Neutrophil (primary cell): ENCODE results near the gene ASPSCR1.

ENCODE experiments used
- H3K27ac ChIP-seq: fragments of 200-600 bp; sonication (generic); 2 replicates; pipeline ENCODE4 v1.5.1; 2016; ENCODE audit warnings: mild to moderate bottlenecking, moderate library complexity
- H3K27me3 ChIP-seq: fragments of 200-600 bp; sonication (generic); 2 replicates; pipeline ENCODE4 v1.6.0; 2016; ENCODE audit warnings: mild to moderate bottlenecking
- H3K36me3 ChIP-seq: fragments of 200-600 bp; sonication (generic); 2 replicates; pipeline ENCODE4 v1.5.1; 2017
- H3K4me1 ChIP-seq, 2 experiments: fragments of 200-600 bp in 1 of 2; sonication (generic) in 1 of 2; 1 replicate in 1 of 2; 2 replicates in 1 of 2; pipeline versions ENCODE4 v1.5.1 to v1.6.1; 2013 to 2016; ENCODE audit warnings: low read depth in 1 of 2, low read length in 1 of 2, mild to moderate bottlenecking in 1 of 2, moderate library complexity in 1 of 2; ENCODE audit not compliant: control insufficient read depth in 1 of 2, insufficient read depth in 1 of 2
- H3K4me3 ChIP-seq, 2 experiments: fragments of 200-600 bp in 1 of 2; sonication (generic) in 1 of 2; 1 replicate in 1 of 2; 2 replicates in 1 of 2; pipeline ENCODE4 v1.5.1; 2013 to 2016; ENCODE audit warnings: low read depth in 1 of 2, low read length in 1 of 2, mild to moderate bottlenecking in 1 of 2, moderate library complexity in 1 of 2
- H3K9me3 ChIP-seq: fragments of 200-600 bp; sonication (generic); 2 replicates; pipeline ENCODE4 v1.5.1; 2016
- TF ChIP-seq, protein P1 (sequence below): fragments of 200-600 bp; sonication (generic); IDR thresholded peaks from 2 replicates; pipeline ENCODE4 v1.5.1; 2016; ENCODE audit warnings: antibody characterized with exemption

The ASPSCR1 gene

DNA sequence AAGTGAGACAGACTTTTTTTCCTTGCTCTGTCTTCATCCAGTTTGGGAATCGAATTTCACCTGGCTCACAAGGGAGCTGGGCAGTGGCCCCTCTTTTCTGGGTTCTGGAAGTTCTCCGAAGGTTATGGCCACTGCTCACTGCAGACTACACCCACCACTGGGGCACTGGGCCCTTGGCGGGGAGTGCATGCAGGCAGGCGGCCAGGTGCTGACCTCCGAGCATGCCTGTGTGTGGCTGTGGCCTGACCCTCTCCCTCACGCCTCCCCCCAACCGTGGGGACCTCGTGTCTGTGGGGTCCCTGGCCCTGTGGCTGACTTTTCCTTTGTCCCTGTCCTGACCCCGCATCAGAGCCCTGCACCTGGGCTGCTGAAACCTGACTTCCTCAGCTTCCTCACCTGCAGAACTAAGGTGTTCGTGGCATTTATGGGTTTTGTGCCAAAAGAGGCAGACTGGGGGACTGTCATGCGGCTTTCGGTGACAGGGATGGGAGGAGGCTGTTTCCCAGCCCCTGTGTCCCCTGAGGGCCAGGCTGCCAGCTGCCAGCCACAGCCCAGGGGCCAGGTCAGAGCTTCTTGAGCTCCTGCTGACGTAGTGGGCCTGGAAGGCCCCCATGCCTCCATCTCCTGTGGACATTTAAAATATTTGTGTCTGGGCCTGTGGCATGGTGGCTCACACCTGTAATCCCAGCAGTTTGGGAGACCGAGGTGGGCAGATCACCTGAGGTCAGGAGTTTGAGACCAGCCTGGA is 21.4 kb downstream of the ASPSCR1 start:
- H3K36me3 ChIP-seq, result peaks cover 7% of the 10 kb centered on the region
- H3K27me3 ChIP-seq, result no peaks in the 10 kb centered on the region

DNA sequence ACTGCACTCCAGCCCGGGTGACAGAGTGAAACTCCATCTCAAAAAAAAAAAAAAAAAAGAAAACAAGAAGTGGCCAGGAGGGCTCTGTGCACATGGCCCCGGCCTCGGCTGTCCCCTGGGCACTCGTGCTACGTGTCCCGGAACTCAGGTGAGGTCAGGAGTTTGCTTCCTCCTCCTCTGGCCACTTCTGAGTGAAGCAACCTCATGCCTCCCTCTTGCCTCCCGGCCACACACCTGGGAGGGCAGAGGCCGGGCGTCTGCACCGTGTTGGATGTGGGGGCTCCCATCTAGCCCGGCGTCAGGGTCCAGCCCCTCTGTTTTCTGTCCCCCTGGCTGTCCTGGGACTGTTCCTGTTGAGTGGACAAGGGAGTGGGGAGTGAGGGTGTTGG is 22.2 kb downstream of the ASPSCR1 start:
- Histone ChIP-seq H3K4me3 (no peak overlapping the region), H3K9me3 (no peaks in the 10 kb centered on the region), H3K27me3 (no peaks in the 10 kb centered on the region), H3K36me3 (peaks cover 7% of the 10 kb centered on the region), H3K4me1 (no peaks in the 10 kb centered on the region), H3K27ac (no peak overlapping the region)
- TF ChIP-seq, protein P1, sequence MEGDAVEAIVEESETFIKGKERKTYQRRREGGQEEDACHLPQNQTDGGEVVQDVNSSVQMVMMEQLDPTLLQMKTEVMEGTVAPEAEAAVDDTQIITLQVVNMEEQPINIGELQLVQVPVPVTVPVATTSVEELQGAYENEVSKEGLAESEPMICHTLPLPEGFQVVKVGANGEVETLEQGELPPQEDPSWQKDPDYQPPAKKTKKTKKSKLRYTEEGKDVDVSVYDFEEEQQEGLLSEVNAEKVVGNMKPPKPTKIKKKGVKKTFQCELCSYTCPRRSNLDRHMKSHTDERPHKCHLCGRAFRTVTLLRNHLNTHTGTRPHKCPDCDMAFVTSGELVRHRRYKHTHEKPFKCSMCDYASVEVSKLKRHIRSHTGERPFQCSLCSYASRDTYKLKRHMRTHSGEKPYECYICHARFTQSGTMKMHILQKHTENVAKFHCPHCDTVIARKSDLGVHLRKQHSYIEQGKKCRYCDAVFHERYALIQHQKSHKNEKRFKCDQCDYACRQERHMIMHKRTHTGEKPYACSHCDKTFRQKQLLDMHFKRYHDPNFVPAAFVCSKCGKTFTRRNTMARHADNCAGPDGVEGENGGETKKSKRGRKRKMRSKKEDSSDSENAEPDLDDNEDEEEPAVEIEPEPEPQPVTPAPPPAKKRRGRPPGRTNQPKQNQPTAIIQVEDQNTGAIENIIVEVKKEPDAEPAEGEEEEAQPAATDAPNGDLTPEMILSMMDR, result no peak

More for the DNA sequence above, 21.4 kb downstream of the ASPSCR1 start:
- no peak overlapping the region for H3K4me3 ChIP-seq
- TF ChIP-seq, protein P1, result no peak
- H3K9me3 ChIP-seq, result no peaks in the 10 kb centered on the region
- H3K27ac ChIP-seq, result no peak overlapping the region
- H3K4me1 ChIP-seq, result no peaks in the 10 kb centered on the region

DNA sequence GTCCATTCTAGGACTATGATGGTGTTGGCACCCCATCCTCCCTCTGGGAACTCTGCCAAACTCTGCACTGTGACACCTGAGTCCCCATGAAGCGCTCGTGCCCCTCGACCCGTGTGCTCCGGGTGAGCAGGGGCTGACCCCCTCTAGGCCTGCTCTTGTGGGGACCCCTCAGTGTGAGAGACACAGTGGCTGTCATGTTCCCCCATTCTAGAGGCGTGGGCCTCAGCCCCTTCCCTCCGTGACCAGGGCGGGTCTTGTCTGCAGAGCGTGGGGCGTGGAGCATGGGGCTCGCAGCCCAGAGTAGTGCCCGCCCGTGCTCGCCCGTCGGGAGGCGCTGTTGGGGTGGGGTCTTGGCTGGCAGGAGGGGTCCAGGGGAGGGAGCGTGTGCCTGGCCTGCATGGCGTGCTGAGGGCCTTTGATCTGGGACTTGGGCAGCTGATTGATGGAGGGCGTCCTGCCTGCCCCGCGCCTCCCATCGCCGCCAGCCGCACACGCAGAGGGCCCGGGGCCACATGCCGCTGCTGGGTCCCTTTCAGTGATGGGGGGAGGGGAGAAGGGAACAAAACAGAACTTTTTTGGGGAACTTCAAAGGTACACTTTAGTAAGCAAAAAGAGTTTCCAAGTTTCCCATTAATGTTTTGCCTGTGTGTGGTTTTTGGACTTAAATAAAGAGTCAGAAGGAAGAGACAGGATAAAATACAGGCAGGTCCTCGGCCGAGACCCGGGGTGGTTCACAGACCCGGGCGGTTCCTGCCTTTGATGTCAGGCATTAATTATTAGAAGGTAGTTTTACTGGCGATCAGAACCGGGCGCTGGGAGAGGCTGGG is 22.8 kb downstream of the ASPSCR1 start:
- Histone ChIP-seq H3K9me3 (no peaks in the 10 kb centered on the region), H3K36me3 (peaks cover 7% of the 10 kb centered on the region), H3K27me3 (no peaks in the 10 kb centered on the region), H3K4me1 (no peaks in the 10 kb centered on the region), H3K27ac (no peak overlapping the region), H3K4me3 (no peak overlapping the region)
- TF ChIP-seq, protein P1, result no peak

DNA sequence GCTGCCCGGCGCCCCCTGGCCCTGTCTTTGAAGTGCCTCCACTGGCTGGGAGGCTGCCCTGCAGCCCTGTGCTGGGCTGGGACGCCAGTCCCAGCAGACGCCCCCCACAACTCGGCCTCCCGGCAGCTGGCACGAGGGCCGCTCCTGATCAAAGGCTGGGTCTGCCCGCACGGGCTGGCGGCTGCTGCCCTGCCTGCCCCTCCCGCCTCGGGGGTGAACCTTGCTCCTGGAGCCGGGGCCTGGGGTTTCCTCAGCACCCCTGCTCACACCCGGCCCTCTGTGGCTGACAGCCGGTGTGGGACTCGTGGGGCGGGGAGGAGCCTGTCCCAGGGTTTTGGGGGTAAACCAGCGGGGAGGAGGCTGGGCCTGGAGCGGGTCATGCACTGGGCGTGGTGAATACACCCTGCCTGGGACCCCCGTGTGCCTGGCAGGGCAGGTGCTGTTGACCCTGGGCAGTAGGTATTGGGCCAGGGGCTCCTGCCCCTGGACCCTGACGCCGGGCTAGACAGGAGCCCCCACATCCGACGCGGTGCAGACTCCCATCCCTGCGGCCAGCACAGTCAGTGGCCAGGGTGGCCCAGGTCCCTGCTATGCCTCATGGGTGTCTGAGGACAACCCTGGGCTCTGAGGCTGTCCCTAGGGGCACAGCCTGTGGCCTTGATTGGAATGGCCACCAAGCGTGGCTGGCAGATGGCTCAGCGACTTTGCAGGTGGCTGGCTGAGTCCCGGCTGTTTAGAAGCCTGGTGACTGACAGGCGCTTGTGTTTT is 23.6 kb downstream of the ASPSCR1 start:
- Histone ChIP-seq H3K4me1 (no peaks in the 10 kb centered on the region), H3K4me3 (no peak overlapping the region), H3K9me3 (no peaks in the 10 kb centered on the region), H3K27me3 (no peaks in the 10 kb centered on the region), H3K36me3 (peaks cover 7% of the 10 kb centered on the region), H3K27ac (no peak overlapping the region)
- TF ChIP-seq, protein P1, result no peak

DNA sequence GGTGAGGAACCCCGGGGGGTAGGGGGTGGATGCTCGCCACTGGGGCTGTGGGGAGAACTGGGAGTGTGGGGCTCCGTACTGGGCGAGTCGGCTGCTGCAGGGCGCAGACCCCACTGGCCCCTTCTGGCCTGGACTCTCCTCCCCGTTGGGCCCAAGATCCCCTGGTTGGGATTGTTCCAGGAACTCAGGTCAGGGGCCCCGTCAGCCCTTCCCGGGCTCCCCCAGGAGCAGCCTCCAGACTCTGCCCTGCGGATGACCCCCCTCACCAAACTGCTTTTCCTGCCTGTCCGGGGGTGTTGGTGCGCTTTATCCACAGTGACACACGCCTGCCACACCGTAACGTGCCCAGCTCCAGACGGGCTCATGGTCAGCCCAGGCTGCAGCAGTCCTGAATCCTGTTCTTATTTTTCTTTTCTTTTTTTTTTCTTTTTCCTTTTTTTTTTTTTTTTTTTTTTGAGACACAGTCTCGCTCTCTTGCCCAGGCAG is 24.2 kb downstream of the ASPSCR1 start:
- Histone ChIP-seq H3K4me1 (no peaks in the 10 kb centered on the region), H3K9me3 (no peaks in the 10 kb centered on the region), H3K27ac (no peak overlapping the region), H3K4me3 (no peak overlapping the region), H3K27me3 (no peaks in the 10 kb centered on the region), H3K36me3 (peaks cover 6% of the 10 kb centered on the region)
- TF ChIP-seq, protein P1, result no peak
